GM13976 (cell line): ENCODE measurements around the gene IL6.
"Not testable (repeated sequence)": the region's sequence is repeated elsewhere in the genome, so short reads cannot be mapped to it uniquely, and the experiment has no call there.

Source experiments
- DNase-seq: peaks from one replicate; pipeline ENCODE4 v3.0.0; 2012; ENCODE audit warnings: low spot score
- in situ Hi-C: fragments of 300-500 bp; cut with MboI; formaldehyde crosslinking; loops from one replicate; pipeline ENCODE4 v1.12.0; 2022; ENCODE audit warnings: low sequenced_read_pairs, mixed read lengths, inconsistent platforms; ENCODE audit not compliant: unreplicated experiment
- TF ChIP-seq, protein P1 (sequence below): IDR thresholded peaks from 2 replicates; pipeline ENCODE4 v1.5.1; 2012; ENCODE audit warnings: borderline replicate concordance, mild to moderate bottlenecking; ENCODE audit not compliant: insufficient read depth; ENCODE audit errors: extremely low read depth, missing control alignments, control extremely low read depth

The IL6 gene

DNA sequence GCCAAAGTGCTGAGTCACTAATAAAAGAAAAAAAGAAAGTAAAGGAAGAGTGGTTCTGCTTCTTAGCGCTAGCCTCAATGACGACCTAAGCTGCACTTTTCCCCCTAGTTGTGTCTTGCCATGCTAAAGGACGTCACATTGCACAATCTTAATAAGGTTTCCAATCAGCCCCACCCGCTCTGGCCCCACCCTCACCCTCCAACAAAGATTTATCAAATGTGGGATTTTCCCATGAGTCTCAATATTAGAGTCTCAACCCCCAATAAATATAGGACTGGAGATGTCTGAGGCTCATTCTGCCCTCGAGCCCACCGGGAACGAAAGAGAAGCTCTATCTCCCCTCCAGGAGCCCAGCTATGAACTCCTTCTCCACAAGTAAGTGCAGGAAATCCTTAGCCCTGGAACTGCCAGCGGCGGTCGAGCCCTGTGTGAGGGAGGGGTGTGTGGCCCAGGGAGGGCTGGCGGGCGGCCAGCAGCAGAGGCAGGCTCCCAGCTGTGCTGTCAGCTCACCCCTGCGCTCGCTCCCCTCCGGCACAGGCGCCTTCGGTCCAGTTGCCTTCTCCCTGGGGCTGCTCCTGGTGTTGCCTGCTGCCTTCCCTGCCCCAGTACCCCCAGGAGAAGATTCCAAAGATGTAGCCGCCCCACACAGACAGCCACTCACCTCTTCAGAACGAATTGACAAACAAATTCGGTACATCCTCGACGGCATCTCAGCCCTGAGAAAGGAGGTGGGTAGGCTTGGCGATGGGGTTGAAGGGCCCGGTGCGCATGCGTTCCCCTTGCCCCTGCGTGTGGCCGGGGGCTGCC is at the start of gene IL6:
IL6 (plus strand) TSS at position 294 of the 807 bp plus-strand sequence; CDS start at position 357, 63 bp downstream.
- peak; percentile 35 for DNase-seq
- TF ChIP-seq, protein P1, sequence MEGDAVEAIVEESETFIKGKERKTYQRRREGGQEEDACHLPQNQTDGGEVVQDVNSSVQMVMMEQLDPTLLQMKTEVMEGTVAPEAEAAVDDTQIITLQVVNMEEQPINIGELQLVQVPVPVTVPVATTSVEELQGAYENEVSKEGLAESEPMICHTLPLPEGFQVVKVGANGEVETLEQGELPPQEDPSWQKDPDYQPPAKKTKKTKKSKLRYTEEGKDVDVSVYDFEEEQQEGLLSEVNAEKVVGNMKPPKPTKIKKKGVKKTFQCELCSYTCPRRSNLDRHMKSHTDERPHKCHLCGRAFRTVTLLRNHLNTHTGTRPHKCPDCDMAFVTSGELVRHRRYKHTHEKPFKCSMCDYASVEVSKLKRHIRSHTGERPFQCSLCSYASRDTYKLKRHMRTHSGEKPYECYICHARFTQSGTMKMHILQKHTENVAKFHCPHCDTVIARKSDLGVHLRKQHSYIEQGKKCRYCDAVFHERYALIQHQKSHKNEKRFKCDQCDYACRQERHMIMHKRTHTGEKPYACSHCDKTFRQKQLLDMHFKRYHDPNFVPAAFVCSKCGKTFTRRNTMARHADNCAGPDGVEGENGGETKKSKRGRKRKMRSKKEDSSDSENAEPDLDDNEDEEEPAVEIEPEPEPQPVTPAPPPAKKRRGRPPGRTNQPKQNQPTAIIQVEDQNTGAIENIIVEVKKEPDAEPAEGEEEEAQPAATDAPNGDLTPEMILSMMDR: no peak
- in situ Hi-C loops: loop anchor here (5.0 kb wide), 1 partner anchor 165 kb away; no protein-coding TSS in a partner anchor

DNA sequence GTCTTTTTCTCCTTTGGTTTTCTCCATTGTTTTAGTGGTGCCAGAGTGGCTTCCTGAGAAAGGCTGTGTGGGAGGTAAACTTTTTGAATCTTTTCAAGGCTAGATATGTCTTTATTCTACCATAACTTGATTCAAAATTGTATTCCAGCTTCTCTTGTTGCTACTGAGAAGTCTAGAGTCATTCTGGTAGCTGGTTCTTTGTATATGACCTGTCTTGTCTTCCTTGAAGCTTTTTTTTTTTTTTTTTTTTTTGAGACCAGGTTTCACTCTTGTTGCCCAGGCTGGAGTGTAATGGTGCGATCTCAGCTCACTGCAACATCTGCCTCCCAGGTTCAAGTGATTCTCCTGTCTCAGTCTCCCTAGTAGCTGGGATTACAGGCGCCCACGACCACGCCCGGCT is 49.7 kb upstream of the IL6 start:
- in situ Hi-C loops, DNase-seq: not testable (repeated sequence)

DNA sequence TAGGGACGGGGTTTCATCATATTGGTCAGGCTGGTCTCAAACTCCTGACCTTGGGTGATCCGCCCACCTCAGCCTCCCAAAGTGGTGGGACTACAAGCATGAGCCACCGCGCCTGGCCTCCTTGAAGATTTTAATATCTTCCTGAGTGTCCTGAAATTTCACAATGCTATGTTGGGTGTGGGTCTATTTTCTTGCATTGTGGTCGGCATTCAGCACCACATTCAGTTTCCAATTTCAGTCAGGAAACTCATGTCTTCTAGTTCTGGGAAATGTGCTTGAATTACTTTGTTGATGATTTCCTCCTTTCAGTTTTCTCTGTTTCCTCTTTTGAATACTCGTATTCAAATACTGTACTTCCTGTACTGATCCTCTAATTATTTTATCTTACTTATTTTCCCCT is 49.3 kb upstream of the IL6 start:
- in situ Hi-C loops: no loop called here
- TF ChIP-seq, protein P1: no peak
- DNase-seq: no peak

DNA sequence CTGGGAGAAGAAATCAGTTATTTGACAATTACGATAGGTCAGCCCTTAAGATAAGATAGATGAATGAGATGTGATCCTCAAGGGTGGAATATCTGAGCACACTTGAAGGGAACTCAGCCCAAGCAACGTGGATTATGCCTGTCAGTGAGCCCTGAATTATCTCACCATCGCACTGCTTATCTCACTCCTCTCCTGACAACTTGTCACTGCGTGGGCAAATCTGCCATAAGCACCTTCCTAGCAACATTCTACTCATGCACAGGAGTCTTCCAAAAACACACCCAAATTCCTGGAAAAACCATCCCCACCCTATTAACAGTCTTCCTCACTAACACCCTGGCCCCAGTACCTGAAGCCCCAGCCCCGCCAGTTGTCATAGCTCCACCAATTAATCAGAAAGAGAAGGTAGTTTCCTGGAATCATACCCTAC is 46.5 kb upstream of the IL6 start:
- no peak for DNase-seq
- TF ChIP-seq, protein P1: no peak
- in situ Hi-C loops: no loop called here

DNA sequence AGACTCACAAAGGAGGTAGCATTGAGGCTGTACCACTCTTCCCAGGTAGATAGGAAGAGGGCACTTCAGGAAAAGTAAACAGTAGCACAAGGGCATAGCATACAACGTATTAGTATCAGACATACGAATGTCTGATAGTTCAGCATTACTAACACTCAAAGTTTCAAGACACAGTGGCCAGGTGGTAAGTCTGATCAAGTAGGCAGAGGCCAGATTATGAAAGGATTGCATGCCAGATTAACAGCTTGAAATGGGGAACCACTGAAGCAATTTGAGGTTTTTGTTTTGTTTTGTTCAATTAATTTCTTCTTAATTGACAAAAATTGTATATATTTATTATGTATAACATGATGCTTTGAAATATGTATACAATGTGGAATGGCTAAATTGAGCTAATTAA is 45.7 kb upstream of the IL6 start:
- in situ Hi-C loops: no loop called here
- DNase-seq: no peak
- TF ChIP-seq, protein P1: no peak

DNA sequence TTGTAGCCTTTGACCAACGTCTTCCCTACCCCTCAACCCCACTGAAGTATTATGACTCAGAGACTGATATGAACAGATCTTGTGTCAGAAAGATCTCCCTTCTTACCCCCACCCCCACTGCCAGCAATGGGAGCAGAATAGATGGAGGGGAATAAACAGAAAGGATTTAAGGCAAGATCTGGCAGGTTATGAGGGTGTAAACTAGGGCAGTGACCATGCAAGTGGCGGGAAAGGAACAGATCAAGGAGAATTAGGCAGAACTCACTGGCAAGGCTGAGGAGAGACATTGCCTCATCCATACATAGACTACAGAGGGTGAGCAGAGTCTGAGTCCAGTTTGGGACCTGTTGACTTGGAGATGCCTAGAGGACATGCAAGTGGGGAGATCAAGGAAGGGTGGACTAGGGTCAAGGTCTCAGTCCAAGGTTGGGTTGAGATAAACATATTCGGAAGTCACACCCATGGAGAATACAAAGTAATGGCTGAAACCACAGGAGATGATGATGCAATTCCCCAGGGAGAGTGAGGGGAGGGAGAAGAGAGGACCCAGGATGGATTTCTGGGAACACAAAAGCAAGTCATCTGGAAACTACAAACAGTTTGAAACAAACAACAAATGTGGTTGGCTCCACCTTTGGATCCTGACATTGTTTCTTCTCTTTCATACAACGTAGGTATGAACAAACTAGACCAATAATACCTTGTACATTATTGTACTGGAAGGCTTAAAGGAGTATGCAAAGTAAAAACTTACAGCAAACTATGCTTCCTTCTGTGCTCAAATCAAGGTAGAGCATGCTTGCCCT is 44.9 kb upstream of the IL6 start:
- TF ChIP-seq, protein P1: no peak
- DNase-seq: no peak
- in situ Hi-C loops: no loop called here

DNA sequence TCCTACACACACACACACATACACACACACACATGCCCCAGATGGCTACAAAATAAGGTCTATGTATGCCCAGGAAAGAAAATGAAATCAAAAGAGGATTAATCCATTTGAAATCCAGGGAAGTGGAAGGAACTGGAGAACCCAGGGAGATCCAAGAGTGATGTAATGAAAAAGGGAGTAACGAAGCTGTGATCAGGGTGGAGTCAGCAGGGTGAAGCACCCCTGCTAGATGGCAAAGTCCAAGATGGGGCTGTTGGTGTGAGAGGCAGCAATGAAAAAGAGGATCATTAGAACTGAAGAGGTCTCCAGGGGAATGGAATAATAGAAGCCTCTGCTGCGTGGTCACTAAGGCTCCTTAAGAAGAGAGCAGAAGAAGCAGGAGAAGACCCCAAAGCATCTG is 43.6 kb upstream of the IL6 start:
- in situ Hi-C loops: no loop called here
- no peak for DNase-seq

More for the DNA sequence above, 43.6 kb upstream of the IL6 start:
- TF ChIP-seq, protein P1: no peak
